Ascending aorta (tissue), 2 donors: ENCODE data around the gene DGKD. TPM values are rescaled to one million over a fixed set of nuclear protein-coding genes. Genes with fewer than 3 reads are reported as not detected.
"Not testable (repeated sequence)": the region's sequence is repeated elsewhere in the genome, so short reads cannot be mapped to it uniquely, and the experiment has no call there.

Experiments
- DNase-seq, 2 donors: peaks; one replicate each; pipeline ENCODE4 v3.0.0-alpha.2; 2019; ENCODE audit warnings: low spot score in 2 of 2
- H3K27ac ChIP-seq, 2 donors: fragments of 200-600 bp; sonication (generic); one replicate each; pipeline ENCODE4 v1.5.1; 2016 to 2017; ENCODE audit warnings: mild to moderate bottlenecking in 1 of 2
- H3K27me3 ChIP-seq: fragments of 200-600 bp; sonication (generic); one replicate; pipeline ENCODE4 v1.5.1; 2017
- H3K36me3 ChIP-seq, 2 donors: fragments of 200-600 bp; sonication (generic); one replicate each; pipeline ENCODE4 v1.5.1; 2016
- H3K4me1 ChIP-seq, 2 donors: fragments of 200-600 bp; sonication (generic); one replicate each; pipeline ENCODE4 v1.5.1; 2016 to 2017; ENCODE audit warnings: mild to moderate bottlenecking in 1 of 2
- H3K4me3 ChIP-seq, 2 donors: fragments of 200-600 bp; sonication (generic); one replicate each; pipeline ENCODE4 v1.5.1; 2016 to 2017; ENCODE audit warnings: mild to moderate bottlenecking in 1 of 2
- H3K9me3 ChIP-seq, 2 donors: fragments of 200-600 bp; sonication (generic); one replicate each; pipeline ENCODE4 v1.5.1; 2016
- intact Hi-C: fragments of 100-400 bp; cut with DNase I; formaldehyde crosslinking; loops from one replicate; pipeline ENCODE4 v1.15.1; 2023
- total RNA-seq: library from RNA; depleted of rRNA; stranded (reverse); fragments of >200 nt; gene quantifications from one replicate; pipeline ENCODE4 v1.1.0, GENCODE V29; 2016
- TF ChIP-seq, protein P1 (sequence below), 3 experiments: fragments of 200-600 bp in 2 of 3; fragments of 450-650 bp in 1 of 3; sonication (generic) in 2 of 3; IDR thresholded peaks; one replicate each; pipeline ENCODE4 v1.5.1; 2016 to 2019; ENCODE audit warnings: antibody characterized with exemption in 3 of 3, mild to moderate bottlenecking in 1 of 3, moderate library complexity in 1 of 3

The DGKD gene
- total RNA-seq, 1 donor from 2014 or later, result 28.3 TPM

DNA sequence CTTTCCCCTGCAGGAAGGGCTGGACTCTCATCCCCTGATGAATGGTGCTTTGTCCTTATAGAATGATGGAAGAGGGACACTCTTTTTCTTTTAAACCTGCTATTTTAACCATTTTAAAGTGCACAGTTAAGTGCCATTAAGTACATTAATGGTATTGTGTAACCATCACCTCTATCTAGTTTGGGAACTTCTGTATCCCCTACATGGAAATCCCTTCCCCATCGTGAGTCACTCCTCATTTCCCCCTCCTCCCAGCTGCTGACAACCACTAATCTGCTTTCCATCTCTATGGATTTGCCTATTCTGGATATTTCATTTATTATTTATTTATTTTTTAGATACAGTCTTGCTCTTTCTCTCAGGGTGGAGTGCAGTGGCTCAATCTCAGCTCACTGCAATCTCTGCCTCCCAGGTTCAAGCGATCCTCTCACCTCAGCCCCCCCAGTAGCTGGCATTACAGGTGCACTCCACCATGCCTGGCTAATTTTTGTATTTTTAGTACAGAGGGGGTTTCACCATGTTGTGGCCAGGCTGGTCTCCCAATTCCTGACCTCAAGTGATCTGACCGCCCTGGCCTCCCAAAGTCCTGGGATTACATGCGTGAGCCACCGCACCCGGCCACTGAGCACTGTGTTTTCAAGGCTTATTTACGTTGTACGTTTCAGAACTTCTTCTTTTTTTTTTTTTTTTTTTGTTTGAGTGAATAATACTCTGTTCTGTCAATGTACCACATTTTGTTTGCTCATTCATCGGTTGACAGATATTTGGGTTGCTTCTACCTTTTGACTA, 15.8 kb downstream of the DGKD start:
- H3K9me3 ChIP-seq, result no peaks in the 10 kb centered on the region
- H3K27me3 ChIP-seq, result no peaks in the 10 kb centered on the region
- H3K4me1 ChIP-seq, result peaks cover 0 to 14% of the 10 kb centered on the region in 2 donors
- TF ChIP-seq, protein P1, sequence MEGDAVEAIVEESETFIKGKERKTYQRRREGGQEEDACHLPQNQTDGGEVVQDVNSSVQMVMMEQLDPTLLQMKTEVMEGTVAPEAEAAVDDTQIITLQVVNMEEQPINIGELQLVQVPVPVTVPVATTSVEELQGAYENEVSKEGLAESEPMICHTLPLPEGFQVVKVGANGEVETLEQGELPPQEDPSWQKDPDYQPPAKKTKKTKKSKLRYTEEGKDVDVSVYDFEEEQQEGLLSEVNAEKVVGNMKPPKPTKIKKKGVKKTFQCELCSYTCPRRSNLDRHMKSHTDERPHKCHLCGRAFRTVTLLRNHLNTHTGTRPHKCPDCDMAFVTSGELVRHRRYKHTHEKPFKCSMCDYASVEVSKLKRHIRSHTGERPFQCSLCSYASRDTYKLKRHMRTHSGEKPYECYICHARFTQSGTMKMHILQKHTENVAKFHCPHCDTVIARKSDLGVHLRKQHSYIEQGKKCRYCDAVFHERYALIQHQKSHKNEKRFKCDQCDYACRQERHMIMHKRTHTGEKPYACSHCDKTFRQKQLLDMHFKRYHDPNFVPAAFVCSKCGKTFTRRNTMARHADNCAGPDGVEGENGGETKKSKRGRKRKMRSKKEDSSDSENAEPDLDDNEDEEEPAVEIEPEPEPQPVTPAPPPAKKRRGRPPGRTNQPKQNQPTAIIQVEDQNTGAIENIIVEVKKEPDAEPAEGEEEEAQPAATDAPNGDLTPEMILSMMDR (IDR thresholded peaks at IDR 0.05), result no peak
- H3K4me3 ChIP-seq, result no peak overlapping the region
- H3K27ac ChIP-seq, result no peak overlapping the region
- H3K36me3 ChIP-seq, result peaks cover 0 to 2% of the 10 kb centered on the region in 2 donors
- DNase-seq, result peak in 1 of 2 donors; percentile 42
- intact Hi-C loops, result no loop called here

DNA sequence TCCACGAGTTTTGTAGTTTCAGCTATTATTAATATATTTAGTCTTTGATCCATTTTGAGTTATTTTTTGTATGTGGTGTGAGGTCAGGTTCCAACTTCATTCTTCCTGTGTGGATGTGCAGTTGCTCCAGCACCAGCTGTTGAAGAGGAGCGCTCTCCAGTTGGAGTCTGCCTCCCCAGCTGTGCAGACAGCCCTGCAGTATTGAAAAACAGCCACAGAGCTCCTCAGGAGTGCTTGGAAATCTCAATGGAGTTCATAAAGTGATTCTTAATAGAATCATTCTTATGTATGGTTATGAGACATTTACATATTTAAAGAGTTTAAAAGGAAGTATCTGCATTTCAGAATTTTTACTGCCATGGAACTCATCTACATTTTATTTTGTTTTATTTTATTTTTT, 17.3 kb downstream of the DGKD start:
- Histone ChIP-seq H3K27me3 (no peaks in the 10 kb centered on the region), H3K27ac (no peak overlapping the region), H3K4me1 (peaks cover 0 to 14% of the 10 kb centered on the region in 2 donors), H3K4me3 (no peak overlapping the region), H3K36me3 (peaks cover 0 to 5% of the 10 kb centered on the region in 2 donors), H3K9me3 (no peaks in the 10 kb centered on the region)
- peak in 1 of 2 donors; percentile 11 for DNase-seq
- TF ChIP-seq, protein P1 (IDR thresholded peaks at IDR 0.05), result no peak
- intact Hi-C loops, result no loop called here

DNA sequence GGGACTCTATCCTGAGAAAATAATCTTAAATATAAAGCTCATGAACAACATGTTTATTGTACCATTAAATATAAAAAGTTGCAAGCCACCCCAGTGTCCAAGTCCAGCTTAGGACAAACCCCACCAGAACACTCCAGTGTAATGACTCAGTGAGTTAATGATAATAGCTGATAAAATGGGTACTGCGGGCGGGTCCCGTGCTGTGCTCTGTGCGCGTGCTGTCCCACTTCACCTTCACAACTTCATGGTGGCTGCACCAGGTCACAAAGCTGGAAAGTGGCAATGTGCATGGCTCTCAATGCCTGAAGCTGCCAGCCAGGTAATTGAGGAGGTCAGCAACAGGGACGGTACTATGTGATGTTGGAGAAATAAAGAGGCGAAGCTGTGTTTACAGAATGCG, 18.6 kb downstream of the DGKD start:
- Histone ChIP-seq H3K36me3 (peaks cover 0 to 5% of the 10 kb centered on the region in 2 donors), H3K4me1 (peaks cover 0 to 14% of the 10 kb centered on the region in 2 donors), H3K9me3 (no peaks in the 10 kb centered on the region), H3K27me3 (no peaks in the 10 kb centered on the region), H3K27ac (no peak overlapping the region), H3K4me3 (no peak overlapping the region)
- TF ChIP-seq, protein P1 (IDR thresholded peaks at IDR 0.05), result no peak
- DNase-seq, result peak in 1 of 2 donors; percentile 24
- intact Hi-C loops, result no loop called here

DNA sequence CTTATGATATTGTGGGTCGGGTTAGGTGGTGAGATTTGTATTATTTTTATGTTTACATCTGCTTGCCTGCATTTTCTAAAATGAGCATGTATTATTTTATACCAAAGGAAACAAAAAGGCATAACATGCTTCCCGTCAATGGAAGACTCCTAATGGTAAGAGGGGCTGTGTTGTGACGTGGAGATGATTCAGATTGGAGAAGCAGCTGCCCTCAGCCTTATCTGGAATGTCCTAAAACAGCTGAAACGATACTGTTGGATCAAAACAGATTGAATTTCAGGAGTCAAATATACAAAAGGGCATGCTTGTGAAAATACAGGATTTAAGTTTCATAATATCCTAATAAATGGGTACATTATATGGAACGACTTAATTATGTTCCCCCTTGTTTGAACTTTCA, 19.0 kb downstream of the DGKD start:
- Histone ChIP-seq H3K4me3 (no peak overlapping the region), H3K9me3 (no peaks in the 10 kb centered on the region), H3K36me3 (peaks cover 0 to 5% of the 10 kb centered on the region in 2 donors), H3K27ac (no peak overlapping the region), H3K27me3 (no peaks in the 10 kb centered on the region), H3K4me1 (peaks cover 0 to 14% of the 10 kb centered on the region in 2 donors)
- peak in 1 of 2 donors; percentile 2 for DNase-seq
- TF ChIP-seq, protein P1 (IDR thresholded peaks at IDR 0.05), result no peak
- intact Hi-C loops, result no loop called here

DNA sequence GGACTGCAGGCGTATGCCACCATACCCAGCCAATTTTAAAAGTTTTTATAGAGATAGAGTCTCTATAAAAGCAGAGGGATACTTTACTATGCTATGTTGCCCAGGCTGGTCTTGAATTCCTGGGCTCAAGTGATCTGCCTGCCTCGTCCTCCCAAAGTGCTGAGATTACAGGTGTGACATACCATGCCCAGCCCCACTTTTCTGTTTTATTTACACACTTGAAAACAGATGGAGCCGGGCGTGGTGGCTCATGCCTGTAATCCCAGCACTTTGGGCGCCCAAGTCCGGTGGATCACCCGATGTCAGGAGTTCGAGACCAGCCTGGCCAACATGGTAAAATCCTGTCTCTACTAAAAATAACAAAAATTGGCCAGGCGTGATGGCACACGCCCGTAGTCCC, 20.5 kb downstream of the DGKD start:
- DNase-seq, result peak in 1 of 2 donors; percentile 16
- H3K36me3 ChIP-seq, intact Hi-C loops, H3K4me1 ChIP-seq, H3K27me3 ChIP-seq, H3K9me3 ChIP-seq, H3K4me3 ChIP-seq, H3K27ac ChIP-seq: not testable (repeated sequence)

DNA sequence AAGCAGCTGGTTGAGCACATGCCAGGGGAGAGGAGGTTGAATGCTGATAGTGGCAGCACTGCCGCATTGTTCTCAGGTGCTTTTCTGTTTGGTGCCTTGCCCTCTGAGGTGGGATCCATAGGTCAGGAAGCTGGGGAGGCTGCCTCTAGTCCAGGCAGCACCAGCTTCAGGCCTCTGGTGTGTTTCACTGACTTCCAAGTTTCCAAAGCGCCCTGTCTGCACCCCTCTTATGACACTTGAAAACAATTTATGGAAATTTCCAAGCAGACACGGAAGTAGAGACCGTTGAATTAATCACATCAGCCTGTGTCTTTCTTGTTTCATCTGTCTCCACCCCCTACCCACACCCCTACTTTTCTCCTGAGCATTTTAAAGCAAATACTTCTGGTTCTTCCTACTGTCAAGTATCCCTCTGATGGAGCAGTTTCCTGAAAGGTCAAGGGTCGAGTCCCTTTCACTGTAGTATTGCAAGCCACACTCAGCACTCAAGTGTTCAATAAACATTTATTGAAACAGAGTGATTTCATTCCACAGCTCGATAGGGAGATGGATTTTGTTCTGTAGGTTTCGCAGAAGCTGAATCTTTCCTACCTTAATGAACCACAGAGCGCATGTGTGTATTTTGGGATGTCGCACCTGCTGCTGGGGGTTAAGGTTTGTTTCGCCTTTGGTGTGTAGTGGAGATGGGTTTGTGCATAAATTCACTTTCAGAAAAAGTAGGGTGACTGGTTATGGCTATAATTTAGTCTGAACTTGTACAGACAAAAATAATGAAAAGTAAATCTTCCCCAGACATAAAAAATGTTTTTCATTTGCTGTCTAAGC, 21.4 kb downstream of the DGKD start:
- Histone ChIP-seq H3K4me3 (no peak overlapping the region), H3K36me3 (peaks cover 0 to 5% of the 10 kb centered on the region in 2 donors), H3K9me3 (no peaks in the 10 kb centered on the region), H3K27ac (no peak overlapping the region), H3K4me1 (peaks cover 0 to 4% of the 10 kb centered on the region in 2 donors), H3K27me3 (no peaks in the 10 kb centered on the region)
- peak in 1 of 2 donors; percentile 30 for DNase-seq
- TF ChIP-seq, protein P1 (IDR thresholded peaks at IDR 0.05), result no peak
- intact Hi-C loops, result no loop called here
